ENCODE measurements around the gene NEUROG2. TPM values are rescaled to one million over a fixed set of nuclear protein-coding genes. Genes with fewer than 3 reads are reported as not detected.
"Not testable (repeated sequence)": the region's sequence is repeated elsewhere in the genome, so short reads cannot be mapped to it uniquely, and the experiment has no call there.

Gene NEUROG2
- total RNA-seq, 1 donor from 2014 or later, result not detected

DNA sequence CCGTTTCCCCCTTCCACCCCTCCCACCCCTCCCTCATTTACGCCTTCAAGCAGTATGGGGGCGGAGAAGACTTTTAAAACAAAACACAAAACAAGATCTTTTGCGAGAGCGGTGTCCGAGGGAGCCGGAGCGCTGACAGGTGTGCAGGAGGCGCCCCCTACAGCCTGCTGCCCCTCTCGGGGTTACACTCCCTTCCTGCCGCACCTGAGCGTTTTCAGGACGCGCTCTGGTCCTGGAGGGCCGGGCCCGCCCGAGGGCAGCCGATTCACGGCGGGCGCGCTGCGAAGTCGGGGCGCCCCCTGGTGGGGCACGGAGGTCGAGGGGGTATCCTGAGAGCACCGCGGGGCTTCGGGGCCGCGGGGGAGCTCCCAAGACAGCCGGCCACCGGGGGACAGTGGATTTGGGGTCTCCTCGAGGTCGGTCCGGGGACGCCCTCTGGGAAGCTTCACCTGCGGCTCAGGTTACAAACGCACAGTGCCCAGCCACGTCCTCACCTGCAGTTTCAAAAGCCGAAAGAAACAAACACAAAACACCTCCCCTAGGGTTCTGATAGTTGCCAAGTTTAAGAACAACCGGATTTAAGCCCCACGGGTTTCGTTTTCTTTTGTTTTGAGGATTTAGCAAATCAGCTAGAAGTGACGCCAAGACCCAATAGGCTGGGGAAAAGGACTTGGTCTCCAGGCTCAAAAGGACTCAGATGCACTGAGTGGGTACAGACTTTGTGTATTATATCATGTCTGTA is 8.0 kb upstream of the NEUROG2 start:
- TF ChIP-seq CTCF (IDR thresholded peaks at IDR 0.05; ENCODE audit: borderline replicate concordance), result peak; percentile 74
- H3K9me3 ChIP-seq (replicated peaks), result no peaks in the 10 kb centered on the region
- peak overlapping the region; percentile 50 for H3K4me3 ChIP-seq
- no peaks in the 10 kb centered on the region for H3K36me3 ChIP-seq
- H3K27me3 ChIP-seq (ENCODE audit: low read depth), result peaks cover 84% of the 10 kb centered on the region
- DNase-seq, result peak; percentile 36
- intact Hi-C loops (cut with micrococcal nuclease), result no loop called here
- H3K4me1 ChIP-seq, result peaks cover 25% of the 10 kb centered on the region
- no peak overlapping the region for H3K27ac ChIP-seq (replicated peaks)

DNA sequence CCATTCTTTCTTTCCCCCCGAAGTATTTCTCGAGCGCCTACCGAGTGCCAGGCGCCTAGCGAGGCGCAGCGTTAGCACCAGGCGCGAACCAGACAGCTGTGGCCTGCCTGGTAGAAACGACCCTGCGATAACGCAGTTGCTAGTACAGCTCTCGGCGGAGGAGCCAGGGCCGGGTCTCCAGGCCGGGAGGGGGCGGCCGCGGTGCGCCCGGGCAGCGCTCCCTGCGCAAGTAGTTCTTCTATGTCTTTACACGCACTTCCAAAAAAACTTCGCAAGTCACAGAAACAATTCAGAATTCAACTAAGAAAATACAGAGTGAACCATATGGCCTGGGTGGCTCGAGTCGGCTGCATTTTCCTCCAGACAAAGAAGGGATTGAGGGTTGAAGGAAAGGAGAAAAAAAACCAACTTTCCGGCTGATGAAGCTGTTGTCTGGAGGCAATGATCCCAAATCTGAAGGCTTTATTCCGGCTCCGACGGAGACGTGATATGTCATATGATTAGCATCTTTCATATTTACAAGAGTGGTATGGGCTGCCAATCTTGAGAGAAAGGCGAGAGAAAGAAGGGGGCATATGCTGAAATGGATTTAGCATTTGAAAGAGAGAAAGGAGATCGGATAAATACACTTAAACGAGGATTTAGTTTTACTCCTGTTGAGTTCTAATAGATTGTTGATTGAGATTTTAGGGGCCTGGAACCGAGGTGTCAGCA is 7.2 kb upstream of the NEUROG2 start:
- H3K27me3 ChIP-seq (ENCODE audit: low read depth), result peaks cover 92% of the 10 kb centered on the region
- no peaks in the 10 kb centered on the region for H3K9me3 ChIP-seq (replicated peaks)
- no peak for DNase-seq
- H3K4me1 ChIP-seq, result peaks cover 25% of the 10 kb centered on the region
- peak overlapping the region; percentile 50 for H3K4me3 ChIP-seq
- no peak for TF ChIP-seq CTCF (IDR thresholded peaks at IDR 0.05; ENCODE audit: borderline replicate concordance)
- H3K27ac ChIP-seq (replicated peaks), result no peak overlapping the region
- no peaks in the 10 kb centered on the region for H3K36me3 ChIP-seq
- intact Hi-C loops (cut with micrococcal nuclease), result no loop called here

- Histone ChIP-seq H3K4me1 (peaks cover 29% of the 10 kb centered on the region), H3K27me3 (ENCODE audit: low read depth) (peaks cover 99% of the 10 kb centered on the region), H3K4me3 (peak overlapping the region; percentile 50)
- H3K9me3 ChIP-seq (replicated peaks); H3K36me3 ChIP-seq; intact Hi-C loops (cut with micrococcal nuclease); DNase-seq; H3K27ac ChIP-seq (replicated peaks): not testable (repeated sequence)
Measured at GRCh38 chr4:112522431-112522830, 6.5 kb upstream of the NEUROG2 start.

DNA sequence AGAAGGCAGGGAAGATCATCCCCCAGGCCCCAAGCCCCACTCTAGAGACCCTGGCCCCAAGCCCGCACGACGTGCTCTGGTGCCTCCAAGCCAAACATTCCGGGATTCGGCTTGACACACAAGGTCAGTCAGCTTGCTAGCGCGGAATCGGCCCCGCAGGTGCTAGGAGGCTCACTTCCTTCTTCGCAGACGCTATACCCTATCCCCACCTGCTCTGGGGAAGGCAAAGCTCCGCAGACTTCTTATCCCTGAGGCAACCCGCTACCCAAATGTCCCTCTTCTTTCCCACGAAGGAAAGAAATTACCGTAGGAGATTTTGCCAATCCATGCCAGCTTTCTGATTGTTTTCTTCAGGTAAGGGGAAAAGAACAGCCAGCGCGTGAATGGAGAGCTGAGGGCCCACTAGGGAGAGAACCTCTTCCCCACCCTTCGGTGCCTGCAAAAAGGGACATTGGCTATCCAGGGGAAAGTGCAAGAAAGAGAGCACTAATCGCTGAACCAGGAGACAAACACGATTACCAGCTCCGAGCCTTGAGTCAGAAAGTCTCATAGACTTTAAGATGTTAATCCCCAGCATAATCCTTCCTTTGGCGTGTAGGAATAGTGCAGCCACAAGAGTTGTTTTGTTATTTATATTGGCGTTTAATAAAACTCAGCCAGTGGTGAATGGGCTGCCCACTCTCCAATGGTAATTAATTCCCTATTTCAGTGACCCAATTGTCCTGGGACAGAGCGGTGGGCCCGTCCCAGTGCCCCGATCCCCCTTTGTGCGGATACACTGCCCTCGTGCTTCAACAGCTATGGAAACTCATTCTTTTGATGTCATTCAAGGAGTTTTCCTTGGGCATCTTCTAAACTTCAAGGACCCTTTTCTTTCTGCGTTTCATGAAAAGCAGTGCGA is 5.4 kb upstream of the NEUROG2 start:
- intact Hi-C loops (cut with micrococcal nuclease), result no loop called here
- Histone ChIP-seq H3K9me3 (replicated peaks) (no peaks in the 10 kb centered on the region), H3K36me3 (no peaks in the 10 kb centered on the region), H3K4me3 (no peak overlapping the region), H3K27ac (replicated peaks) (no peak overlapping the region), H3K4me1 (peaks cover 39% of the 10 kb centered on the region), H3K27me3 (ENCODE audit: low read depth) (peaks cover 100% of the 10 kb centered on the region)
- TF ChIP-seq CTCF (IDR thresholded peaks at IDR 0.05; ENCODE audit: borderline replicate concordance), result no peak
- no peak for DNase-seq

DNA sequence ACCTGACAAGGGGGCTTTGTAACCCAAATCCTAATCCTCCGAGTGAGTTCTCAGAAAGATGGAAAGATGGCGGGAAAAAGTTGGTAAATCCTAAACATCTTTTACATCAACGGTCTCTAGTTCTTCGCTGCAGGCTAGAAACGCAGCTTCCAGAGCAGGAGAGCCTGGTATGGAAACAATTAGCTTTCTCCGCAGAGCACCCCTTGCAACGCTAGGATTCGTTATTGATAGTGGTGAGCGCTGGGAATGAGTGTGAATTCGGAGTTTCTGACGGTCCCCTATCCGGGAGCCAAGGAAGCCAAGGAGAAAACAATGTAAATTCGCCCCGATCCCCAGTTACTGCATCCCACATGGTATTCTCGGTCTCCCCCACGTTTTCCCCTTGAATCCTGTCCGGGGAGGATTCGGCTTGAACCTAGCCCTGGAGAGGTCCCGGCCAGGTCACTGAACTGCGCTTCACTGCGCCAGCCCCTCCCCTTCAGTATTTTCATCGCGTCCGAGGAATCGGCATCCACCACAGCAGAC is 4.7 kb upstream of the NEUROG2 start:
- intact Hi-C loops (cut with micrococcal nuclease), result no loop called here
- Histone ChIP-seq H3K36me3 (no peaks in the 10 kb centered on the region), H3K9me3 (replicated peaks) (no peaks in the 10 kb centered on the region), H3K4me1 (peaks cover 46% of the 10 kb centered on the region), H3K27me3 (ENCODE audit: low read depth) (peaks cover 100% of the 10 kb centered on the region), H3K27ac (replicated peaks) (no peak overlapping the region), H3K4me3 (no peak overlapping the region)
- no peak for DNase-seq
- no peak for TF ChIP-seq CTCF (IDR thresholded peaks at IDR 0.05; ENCODE audit: borderline replicate concordance)

Measured in left ventricle myocardium inferior (tissue), 1 donor.